Measurements from ENCODE around the gene SERHL2. TPM values are rescaled to one million over a fixed set of nuclear protein-coding genes. Genes with fewer than 3 reads are reported as not detected.
A peak's percentile ranks its signal among the peaks of the same experiment; 100 is the strongest.
"Not testable (repeated sequence)": the region's sequence is repeated elsewhere in the genome, so short reads cannot be mapped to it uniquely, and the experiment has no call there.

The SERHL2 gene
- total RNA-seq, 5 donors from 2014 or later (not counting 1 experiment from before 2014, with no cell fraction given), result 0.70 to 1.6 (median 1.0) TPM

DNA sequence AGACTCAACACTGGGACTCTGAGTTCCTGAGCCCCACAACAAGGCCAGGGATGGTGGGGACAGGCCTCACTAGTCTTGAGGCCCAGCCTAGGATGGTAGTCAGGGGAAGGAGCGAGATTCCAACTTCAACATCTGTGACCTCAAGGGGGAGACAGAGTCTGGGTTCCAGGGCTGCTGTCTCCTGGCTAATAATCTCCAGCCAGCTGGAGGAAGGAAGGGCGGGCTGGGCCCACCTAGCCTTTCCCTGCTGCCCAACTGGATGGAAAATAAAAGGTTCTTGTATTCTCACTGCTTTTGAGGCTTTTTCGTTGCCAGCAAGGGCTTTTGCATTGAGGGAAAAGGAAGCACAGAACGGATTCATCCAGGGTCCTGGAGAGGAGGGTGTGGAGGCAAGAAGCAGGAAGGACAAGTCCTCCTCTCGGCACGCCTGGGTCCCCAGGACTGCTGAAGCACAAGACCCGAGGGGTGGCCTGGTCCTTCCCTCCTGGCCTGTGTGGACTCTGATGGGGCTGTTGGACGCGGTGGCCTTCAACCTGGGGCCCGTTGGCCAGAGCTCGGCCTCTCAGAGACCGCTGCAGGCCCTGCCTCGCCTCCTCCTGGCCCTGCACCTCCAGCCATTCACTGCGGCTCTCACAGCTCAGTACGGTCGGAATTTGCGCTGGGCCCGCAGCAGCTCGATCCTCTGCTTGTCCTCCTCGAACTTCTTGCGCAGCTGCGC, 41.3 kb upstream of the SERHL2 start:
- DNase-seq; H3K4me1 ChIP-seq (ENCODE audit: control insufficient read depth in 1 of 2, extremely low read depth in 1 of 2, insufficient read depth in 2 of 2, low read length in 2 of 2); H3K27ac ChIP-seq (ENCODE audit: low read length); H3K4me1 Mint-ChIP-seq; H3K9me3 ChIP-seq; H3K27me3 Mint-ChIP-seq; H3K27me3 ChIP-seq (replicated peaks in 1 of 2; ENCODE audit: control insufficient read depth in 2 of 2, extremely low read depth in 1 of 2, insufficient read depth in 2 of 2, low read length in 1 of 2); ATAC-seq (replicated peaks in 1 of 4); H3K4me3 ChIP-seq (ENCODE audit: control insufficient read depth in 1 of 2, extremely low read depth in 1 of 2, low read length in 1 of 2); H3K9me3 Mint-ChIP-seq; POLR2A ChIA-PET; H3K27ac Mint-ChIP-seq; H3K4me3 Mint-ChIP-seq: not testable (repeated sequence)
- 93% methylated on average over 12 of the region's 22 CpGs for WGBS (ENCODE audit: insufficient coverage)
- peaks cover 12% of the 10 kb centered on the region for H3K36me3 Mint-ChIP-seq
- H3K36me3 ChIP-seq (ENCODE audit: control insufficient read depth in 2 of 2, extremely low read depth in 1 of 2, insufficient read depth in 1 of 2, low read length in 1 of 2), result peaks cover 0 to 42% of the 10 kb centered on the region in 2 donors
- CTCF ChIA-PET, result interaction anchor here in 1 of 2 donors (0.6 kb wide), 1 partner anchor 37 kb away, joined by 5 read pairs; no protein-coding TSS in a partner anchor

DNA sequence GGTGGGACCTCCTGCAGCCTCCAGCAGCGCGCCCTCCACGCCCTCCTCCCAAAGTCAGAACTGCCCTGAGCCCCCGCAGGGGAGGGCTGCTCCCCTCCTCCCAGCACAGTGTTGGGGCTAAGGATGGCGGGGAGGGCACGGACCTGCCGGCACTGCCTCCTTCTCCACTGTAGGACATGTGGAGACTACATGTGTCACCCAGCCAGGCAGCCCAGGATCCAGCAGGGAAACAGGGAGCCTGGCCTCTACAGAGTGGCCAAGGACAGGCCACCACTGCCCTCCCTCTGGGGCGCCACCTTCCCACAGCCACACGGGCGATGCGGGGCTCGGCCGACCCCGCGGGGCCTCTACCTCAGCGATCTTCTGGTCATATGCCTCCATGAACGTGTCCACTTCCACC, 39.4 kb upstream of the SERHL2 start:
- H3K27ac Mint-ChIP-seq; POLR2A ChIA-PET; H3K27me3 Mint-ChIP-seq; H3K9me3 Mint-ChIP-seq; CTCF ChIA-PET; H3K9me3 ChIP-seq; H3K4me3 Mint-ChIP-seq; H3K4me3 ChIP-seq (ENCODE audit: control insufficient read depth in 1 of 2, extremely low read depth in 1 of 2, low read length in 1 of 2); DNase-seq; ATAC-seq (replicated peaks in 1 of 4); H3K27me3 ChIP-seq (replicated peaks in 1 of 2; ENCODE audit: control insufficient read depth in 2 of 2, extremely low read depth in 1 of 2, insufficient read depth in 2 of 2, low read length in 1 of 2); H3K27ac ChIP-seq (ENCODE audit: low read length): not testable (repeated sequence)
- Histone ChIP-seq H3K4me1 (ENCODE audit: control insufficient read depth in 1 of 2, extremely low read depth in 1 of 2, insufficient read depth in 2 of 2, low read length in 2 of 2) (peaks cover 0 to 18% of the 10 kb centered on the region in 2 experiments), H3K36me3 (ENCODE audit: control insufficient read depth in 2 of 2, extremely low read depth in 1 of 2, insufficient read depth in 1 of 2, low read length in 1 of 2) (peaks cover 0 to 46% of the 10 kb centered on the region in 2 donors)
- 90% methylated on average over 2 of the region's 17 CpGs for WGBS (ENCODE audit: insufficient coverage)
- H3K36me3 Mint-ChIP-seq, result peaks cover 12% of the 10 kb centered on the region
- peaks cover 0 to 15% (median 4%) of the 10 kb centered on the region in 3 donors for H3K4me1 Mint-ChIP-seq

DNA sequence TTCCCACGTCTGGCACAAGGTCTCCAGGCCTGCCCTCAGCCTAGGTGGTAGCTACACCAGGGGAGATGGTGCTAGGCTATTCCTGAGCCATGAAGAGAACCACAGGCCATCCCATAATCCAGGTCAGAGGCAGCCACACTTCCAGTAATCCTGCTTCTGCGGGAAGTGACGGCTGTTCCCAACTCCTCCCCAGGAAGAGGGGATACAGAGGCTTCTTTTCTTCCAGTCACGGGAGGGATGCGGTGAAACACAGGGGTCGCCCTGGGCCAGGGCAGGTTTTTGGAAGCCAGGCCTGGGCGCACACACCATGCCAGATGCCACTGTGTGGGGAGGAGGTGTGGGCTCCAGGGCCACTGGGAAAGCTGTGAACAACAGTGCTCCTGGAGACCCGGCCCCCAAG, 38.5 kb upstream of the SERHL2 start:
- H3K27ac ChIP-seq (ENCODE audit: low read length); CTCF ChIA-PET; H3K9me3 Mint-ChIP-seq; H3K9me3 ChIP-seq; DNase-seq; H3K4me3 Mint-ChIP-seq; H3K27ac Mint-ChIP-seq; ATAC-seq (replicated peaks in 1 of 4); H3K27me3 Mint-ChIP-seq; H3K27me3 ChIP-seq (replicated peaks in 1 of 2; ENCODE audit: control insufficient read depth in 2 of 2, extremely low read depth in 1 of 2, insufficient read depth in 2 of 2, low read length in 1 of 2); POLR2A ChIA-PET; H3K4me3 ChIP-seq (ENCODE audit: control insufficient read depth in 1 of 2, extremely low read depth in 1 of 2, low read length in 1 of 2): not testable (repeated sequence)
- Mint-ChIP-seq H3K36me3 (peaks cover 12% of the 10 kb centered on the region), H3K4me1 (peaks cover 7 to 18% (median 8%) of the 10 kb centered on the region in 3 donors)
- peaks cover 0 to 46% of the 10 kb centered on the region in 2 donors for H3K36me3 ChIP-seq (ENCODE audit: control insufficient read depth in 2 of 2, extremely low read depth in 1 of 2, insufficient read depth in 1 of 2, low read length in 1 of 2)
- 92% methylated on average over 2 of the region's 8 CpGs for WGBS (ENCODE audit: insufficient coverage)
- H3K4me1 ChIP-seq (ENCODE audit: control insufficient read depth in 1 of 2, extremely low read depth in 1 of 2, insufficient read depth in 2 of 2, low read length in 2 of 2), result peaks cover 3 to 24% of the 10 kb centered on the region in 2 experiments

DNA sequence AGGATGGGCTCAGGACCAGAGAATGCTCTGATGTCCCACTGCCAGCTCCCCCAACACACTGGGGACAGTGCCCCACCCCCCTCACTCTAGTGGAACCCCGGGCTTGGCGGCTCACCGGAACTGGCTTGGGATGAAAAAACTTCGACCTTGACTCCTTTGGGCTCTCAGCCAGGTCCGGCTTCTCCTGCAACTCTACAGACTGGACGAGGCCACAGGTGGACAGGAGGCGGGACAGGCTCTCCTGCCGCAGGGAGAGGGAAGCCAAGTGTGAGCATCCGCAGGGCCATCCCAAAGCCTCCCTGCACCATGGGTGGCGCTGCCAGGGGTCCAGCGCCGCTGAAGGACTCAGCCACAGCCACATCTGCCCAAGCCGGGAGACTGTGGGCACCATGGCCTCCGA, 37.9 kb upstream of the SERHL2 start:
- Histone ChIP-seq H3K4me1 (ENCODE audit: control insufficient read depth in 1 of 2, extremely low read depth in 1 of 2, insufficient read depth in 2 of 2, low read length in 2 of 2) (peaks cover 3 to 25% of the 10 kb centered on the region in 2 experiments), H3K27ac (ENCODE audit: low read length) (no peak overlapping the region), H3K9me3 (no peaks in the 10 kb centered on the region), H3K36me3 (ENCODE audit: control insufficient read depth in 2 of 2, extremely low read depth in 1 of 2, insufficient read depth in 1 of 2, low read length in 1 of 2) (peaks cover 0 to 46% of the 10 kb centered on the region in 2 donors), H3K4me3 (ENCODE audit: control insufficient read depth in 1 of 2, extremely low read depth in 1 of 2, low read length in 1 of 2) (no peak overlapping the region), H3K27me3 (replicated peaks in 1 of 2; ENCODE audit: control insufficient read depth in 2 of 2, extremely low read depth in 1 of 2, insufficient read depth in 2 of 2, low read length in 1 of 2) (no peaks in the 10 kb centered on the region)
- ATAC-seq (replicated peaks in 1 of 4) (no peak), DNase-seq (no peak)
- ChIA-PET POLR2A (no interaction called here), CTCF (no interaction called here)
- Mint-ChIP-seq H3K4me3 (no peak overlapping the region), H3K27me3 (no peaks in the 10 kb centered on the region), H3K27ac (no peak overlapping the region), H3K9me3 (no peaks in the 10 kb centered on the region), H3K36me3 (peaks cover 12% of the 10 kb centered on the region), H3K4me1 (peaks cover 8 to 21% (median 8%) of the 10 kb centered on the region in 3 donors)
- WGBS (ENCODE audit: insufficient coverage), result 94% methylated on average over 12 of the region's 14 CpGs

DNA sequence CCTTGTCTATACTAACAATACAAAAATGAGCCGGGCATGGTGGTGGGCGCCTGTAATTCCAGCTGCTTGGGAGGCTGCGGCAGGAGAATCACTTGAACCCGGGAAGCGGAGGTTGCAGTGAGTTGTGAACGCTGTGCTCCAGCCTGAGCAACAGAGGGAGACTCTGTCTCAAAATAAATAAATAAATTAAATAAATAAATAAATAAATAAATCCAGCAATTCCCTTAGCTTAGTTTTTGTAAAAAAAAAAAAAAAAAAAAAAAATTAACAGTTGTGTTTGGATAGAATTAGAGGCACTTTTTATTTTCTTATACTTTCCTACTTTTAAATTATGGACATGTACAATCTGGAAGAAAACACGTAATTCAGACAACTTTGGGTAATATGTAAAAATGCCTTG, 36.7 kb upstream of the SERHL2 start:
- Mint-ChIP-seq H3K4me3 (peak overlapping the region in 1 of 3 donors; percentile 54), H3K4me1 (peaks cover 8 to 25% (median 8%) of the 10 kb centered on the region in 3 donors)
- not testable (repeated sequence) for DNase-seq; H3K36me3 Mint-ChIP-seq; H3K27me3 Mint-ChIP-seq; H3K27me3 ChIP-seq (replicated peaks in 1 of 2; ENCODE audit: control insufficient read depth in 2 of 2, extremely low read depth in 1 of 2, insufficient read depth in 2 of 2, low read length in 1 of 2); H3K27ac ChIP-seq (ENCODE audit: low read length); H3K27ac Mint-ChIP-seq; H3K9me3 Mint-ChIP-seq; H3K4me3 ChIP-seq (ENCODE audit: control insufficient read depth in 1 of 2, extremely low read depth in 1 of 2, low read length in 1 of 2); ATAC-seq (replicated peaks in 1 of 4); H3K9me3 ChIP-seq
- WGBS (ENCODE audit: insufficient coverage), result no CpG with 5 or more reads among the region's 7 CpGs
- H3K36me3 ChIP-seq (ENCODE audit: control insufficient read depth in 2 of 2, extremely low read depth in 1 of 2, insufficient read depth in 1 of 2, low read length in 1 of 2), result peaks cover 0 to 42% of the 10 kb centered on the region in 2 donors
- H3K4me1 ChIP-seq (ENCODE audit: control insufficient read depth in 1 of 2, extremely low read depth in 1 of 2, insufficient read depth in 2 of 2, low read length in 2 of 2), result peaks cover 3 to 25% of the 10 kb centered on the region in 2 experiments
- CTCF ChIA-PET, result interaction anchor here (0.6 kb wide), 5 partner anchors 53 to 1113 kb away, joined by 3 to 7 read pairs (median 5); no protein-coding TSS in a partner anchor
- POLR2A ChIA-PET, result interaction anchor here (0.6 kb wide), 5 partner anchors 74 to 843 kb away, joined by 3 to 4 read pairs (median 3); no protein-coding TSS in a partner anchor

DNA sequence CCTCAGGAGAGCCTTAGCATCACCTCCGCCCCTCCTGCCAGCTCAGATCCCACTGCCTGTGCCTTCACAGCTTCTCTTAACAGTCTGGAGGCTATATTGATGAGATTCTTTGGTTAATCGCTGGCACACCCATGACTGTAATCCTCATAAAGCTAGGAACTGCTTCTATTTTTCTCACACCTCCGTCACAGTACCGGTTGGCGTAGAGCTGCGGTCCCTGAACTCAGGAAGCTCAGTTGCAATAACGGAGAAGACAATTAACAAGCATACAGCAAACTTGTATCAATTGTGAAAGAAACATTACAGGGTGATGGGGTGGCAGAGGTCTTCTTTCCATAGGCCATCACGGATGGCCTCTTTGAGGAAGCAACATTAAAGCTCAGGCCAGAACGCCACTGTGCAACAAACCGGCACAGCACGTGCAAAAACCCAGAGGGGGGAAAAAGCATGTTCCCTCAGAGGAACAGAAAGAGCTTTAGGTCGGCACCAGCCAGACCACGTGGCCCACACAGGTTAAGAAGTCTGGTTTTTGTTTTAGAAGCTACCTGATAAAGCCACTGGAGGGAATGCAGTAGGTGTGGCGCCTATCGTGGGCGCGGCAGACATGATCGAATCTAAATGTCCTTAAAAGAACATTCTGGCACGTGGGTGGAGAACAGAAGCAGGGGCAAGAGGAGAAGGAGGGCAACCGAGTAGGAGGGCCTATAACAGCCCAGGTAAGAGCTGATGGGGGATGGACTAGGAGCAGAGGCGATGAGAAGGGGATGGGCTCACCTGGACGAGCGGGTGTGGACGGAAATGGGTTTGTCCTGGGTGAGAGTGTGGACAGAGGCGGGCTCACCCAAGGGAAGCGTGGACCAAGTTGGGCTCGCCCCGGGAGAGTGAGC, 34.9 kb upstream of the SERHL2 start:
- H3K27ac ChIP-seq (ENCODE audit: low read length), result peak overlapping the region; percentile 47
- DNase-seq (peak in 1 of 35 experiments; percentile 33), ATAC-seq (replicated peaks in 1 of 4) (peak; percentile 18 to 39 (median 36))
- H3K27ac Mint-ChIP-seq, result peak overlapping the region; percentile 90 to 94
- H3K27me3 Mint-ChIP-seq; POLR2A ChIA-PET; CTCF ChIA-PET; H3K27me3 ChIP-seq (replicated peaks in 1 of 2; ENCODE audit: control insufficient read depth in 2 of 2, extremely low read depth in 1 of 2, insufficient read depth in 2 of 2, low read length in 1 of 2); H3K9me3 ChIP-seq; H3K36me3 Mint-ChIP-seq; H3K9me3 Mint-ChIP-seq: not testable (repeated sequence)
- 1% methylated on average over 8 of the region's 28 CpGs for WGBS (ENCODE audit: insufficient coverage)
- peak overlapping the region; percentile 66 to 69 for H3K4me3 ChIP-seq (ENCODE audit: control insufficient read depth in 1 of 2, extremely low read depth in 1 of 2, low read length in 1 of 2)
- peak overlapping the region; percentile 88 to 98 (median 92) for H3K4me3 Mint-ChIP-seq
- H3K4me1 Mint-ChIP-seq, result peaks cover 8 to 25% (median 8%) of the 10 kb centered on the region in 3 donors
- peaks cover 3 to 25% of the 10 kb centered on the region in 2 experiments for H3K4me1 ChIP-seq (ENCODE audit: control insufficient read depth in 1 of 2, extremely low read depth in 1 of 2, insufficient read depth in 2 of 2, low read length in 2 of 2)
- H3K36me3 ChIP-seq (ENCODE audit: control insufficient read depth in 2 of 2, extremely low read depth in 1 of 2, insufficient read depth in 1 of 2, low read length in 1 of 2), result peaks cover 0 to 31% of the 10 kb centered on the region in 2 donors
